ENCODE measurements around the gene GSTM1. TPM values are rescaled to one million over a fixed set of nuclear protein-coding genes. Genes with fewer than 3 reads are reported as not detected.

The GSTM1 gene
- total RNA-seq, 1 donor from 2014 or later: 112 TPM

GRCh38 chr1:109726007-109726406 is 38.4 kb downstream of the GSTM1 start:
- H3K9me3 Mint-ChIP-seq: no peaks in the 10 kb centered on the region
- peaks cover 17% of the 10 kb centered on the region for H3K27me3 Mint-ChIP-seq (ENCODE audit: low read depth)
- no peak overlapping the region for H3K4me3 Mint-ChIP-seq (ENCODE audit: low read depth)
- H3K36me3 Mint-ChIP-seq (ENCODE audit: low read depth): no peaks in the 10 kb centered on the region
- no peaks in the 10 kb centered on the region for H3K4me1 Mint-ChIP-seq (ENCODE audit: low read depth)
- no peak overlapping the region for H3K27ac Mint-ChIP-seq
- intact Hi-C loops (cut with micrococcal nuclease): no loop called here
- no peak for DNase-seq (ENCODE audit: low spot score)

- no peak for DNase-seq (ENCODE audit: low spot score)
- Mint-ChIP-seq H3K4me3 (ENCODE audit: low read depth) (no peak overlapping the region), H3K36me3 (ENCODE audit: low read depth) (no peaks in the 10 kb centered on the region), H3K9me3 (no peaks in the 10 kb centered on the region), H3K27ac (no peak overlapping the region), H3K27me3 (ENCODE audit: low read depth) (peaks cover 14% of the 10 kb centered on the region), H3K4me1 (ENCODE audit: low read depth) (no peaks in the 10 kb centered on the region)
- intact Hi-C loops (cut with micrococcal nuclease): no loop called here
Measured at GRCh38 chr1:109726728-109727373, 39.2 kb downstream of the GSTM1 start.

- Mint-ChIP-seq H3K27me3 (ENCODE audit: low read depth) (peaks cover 15% of the 10 kb centered on the region), H3K9me3 (no peaks in the 10 kb centered on the region), H3K4me1 (ENCODE audit: low read depth) (no peaks in the 10 kb centered on the region), H3K36me3 (ENCODE audit: low read depth) (no peaks in the 10 kb centered on the region), H3K27ac (no peak overlapping the region), H3K4me3 (ENCODE audit: low read depth) (no peak overlapping the region)
- no peak for DNase-seq (ENCODE audit: low spot score)
- intact Hi-C loops (cut with micrococcal nuclease): no loop called here
Measured at GRCh38 chr1:109728870-109729269, 41.3 kb downstream of the GSTM1 start.

DNA sequence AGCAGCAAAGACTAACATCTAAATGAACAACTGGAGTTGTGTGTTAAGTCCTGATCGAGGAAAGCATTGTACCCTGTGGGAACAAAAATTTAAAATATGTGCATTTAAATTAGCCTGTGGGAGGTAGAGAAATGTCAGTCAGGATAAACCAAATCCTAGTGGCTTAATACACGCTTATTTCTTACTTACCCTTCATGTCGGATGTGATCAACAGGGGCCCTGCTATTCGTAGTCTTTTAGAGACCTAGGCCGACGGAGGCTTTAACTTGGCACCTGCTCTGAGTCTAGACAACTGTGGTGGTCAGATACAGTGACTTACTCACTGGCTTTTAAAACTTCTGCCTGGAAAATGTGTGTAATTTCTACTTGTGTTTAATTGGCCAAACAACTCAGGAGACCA is 43.0 kb downstream of the GSTM1 start:
- Mint-ChIP-seq H3K27me3 (ENCODE audit: low read depth) (peaks cover 15% of the 10 kb centered on the region), H3K36me3 (ENCODE audit: low read depth) (no peaks in the 10 kb centered on the region), H3K9me3 (no peaks in the 10 kb centered on the region), H3K4me1 (ENCODE audit: low read depth) (no peaks in the 10 kb centered on the region), H3K4me3 (ENCODE audit: low read depth) (no peak overlapping the region), H3K27ac (no peak overlapping the region)
- intact Hi-C loops (cut with micrococcal nuclease): no loop called here
- no peak for DNase-seq (ENCODE audit: low spot score)

GRCh38 chr1:109732390-109732881 is 44.8 kb downstream of the GSTM1 start:
- DNase-seq (ENCODE audit: low spot score): no peak
- Mint-ChIP-seq H3K4me3 (ENCODE audit: low read depth) (no peak overlapping the region), H3K4me1 (ENCODE audit: low read depth) (no peaks in the 10 kb centered on the region), H3K9me3 (no peaks in the 10 kb centered on the region), H3K27me3 (ENCODE audit: low read depth) (peaks cover 12% of the 10 kb centered on the region), H3K36me3 (ENCODE audit: low read depth) (no peaks in the 10 kb centered on the region), H3K27ac (no peak overlapping the region)
- intact Hi-C loops (cut with micrococcal nuclease): no loop called here

GRCh38 chr1:109733236-109733870 is 45.7 kb downstream of the GSTM1 start:
- no peaks in the 10 kb centered on the region for H3K4me1 Mint-ChIP-seq (ENCODE audit: low read depth)

DNA sequence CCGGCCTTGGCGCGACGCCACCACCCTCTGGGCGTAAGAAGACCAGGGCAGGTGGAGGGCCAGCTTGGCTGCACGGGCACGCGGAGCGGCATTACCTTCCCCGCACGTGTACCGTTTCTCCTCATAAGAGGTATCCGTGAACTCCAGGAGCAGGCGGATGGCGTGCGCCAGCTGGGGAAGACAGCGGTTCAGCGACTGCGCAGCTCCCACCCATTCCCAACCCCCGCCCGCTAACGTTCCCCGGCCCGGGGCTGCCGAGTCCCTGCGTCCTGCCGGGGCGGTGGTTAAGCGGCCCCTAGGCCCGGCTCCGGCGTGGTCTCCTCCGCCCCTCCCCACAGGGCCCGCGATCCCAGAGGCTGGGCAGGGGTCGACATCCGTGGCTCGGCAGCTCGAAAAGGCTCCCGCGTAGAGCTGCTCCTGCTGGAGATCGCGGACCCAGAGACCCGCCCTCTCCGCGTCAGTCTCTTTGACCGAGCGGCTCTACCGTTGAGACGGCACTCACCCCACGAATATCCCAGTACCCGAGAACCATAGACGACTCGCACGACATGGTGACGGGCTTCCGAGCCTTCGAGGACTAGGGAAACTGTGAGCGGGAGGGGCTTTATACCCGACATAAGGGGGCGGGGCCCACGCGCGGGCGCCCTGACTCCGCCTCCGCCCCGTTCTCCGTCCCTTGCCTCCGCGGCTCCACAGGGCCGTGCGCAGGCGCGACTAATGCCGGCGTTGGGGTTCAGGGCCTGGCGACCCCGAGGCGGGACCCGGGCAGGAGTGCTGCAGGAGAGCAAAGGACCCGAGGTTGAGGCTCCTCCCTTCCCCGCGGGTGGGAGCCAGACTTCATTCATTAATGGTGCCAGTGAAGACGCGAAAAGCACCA is 52.4 kb downstream of the GSTM1 start:
- intact Hi-C loops (cut with micrococcal nuclease): loop anchor here (2.0 kb wide), 1 partner anchor 53 kb away; the partner anchor contains the start of gene GSTM1
- Mint-ChIP-seq H3K9me3 (no peaks in the 10 kb centered on the region), H3K27ac (peak overlapping the region; percentile 46), H3K4me3 (ENCODE audit: low read depth) (peak overlapping the region; percentile 79), H3K36me3 (ENCODE audit: low read depth) (no peaks in the 10 kb centered on the region), H3K27me3 (ENCODE audit: low read depth) (peaks cover 19% of the 10 kb centered on the region), H3K4me1 (ENCODE audit: low read depth) (peaks cover 8% of the 10 kb centered on the region)
- DNase-seq (ENCODE audit: low spot score): peak; percentile 79

More at GRCh38 chr1:109733236-109733870, 45.7 kb downstream of the GSTM1 start:
- Mint-ChIP-seq H3K9me3 (no peaks in the 10 kb centered on the region), H3K4me3 (ENCODE audit: low read depth) (no peak overlapping the region), H3K27ac (no peak overlapping the region), H3K27me3 (ENCODE audit: low read depth) (peaks cover 12% of the 10 kb centered on the region), H3K36me3 (ENCODE audit: low read depth) (no peaks in the 10 kb centered on the region)
- DNase-seq (ENCODE audit: low spot score): no peak
- intact Hi-C loops (cut with micrococcal nuclease): no loop called here

DNA sequence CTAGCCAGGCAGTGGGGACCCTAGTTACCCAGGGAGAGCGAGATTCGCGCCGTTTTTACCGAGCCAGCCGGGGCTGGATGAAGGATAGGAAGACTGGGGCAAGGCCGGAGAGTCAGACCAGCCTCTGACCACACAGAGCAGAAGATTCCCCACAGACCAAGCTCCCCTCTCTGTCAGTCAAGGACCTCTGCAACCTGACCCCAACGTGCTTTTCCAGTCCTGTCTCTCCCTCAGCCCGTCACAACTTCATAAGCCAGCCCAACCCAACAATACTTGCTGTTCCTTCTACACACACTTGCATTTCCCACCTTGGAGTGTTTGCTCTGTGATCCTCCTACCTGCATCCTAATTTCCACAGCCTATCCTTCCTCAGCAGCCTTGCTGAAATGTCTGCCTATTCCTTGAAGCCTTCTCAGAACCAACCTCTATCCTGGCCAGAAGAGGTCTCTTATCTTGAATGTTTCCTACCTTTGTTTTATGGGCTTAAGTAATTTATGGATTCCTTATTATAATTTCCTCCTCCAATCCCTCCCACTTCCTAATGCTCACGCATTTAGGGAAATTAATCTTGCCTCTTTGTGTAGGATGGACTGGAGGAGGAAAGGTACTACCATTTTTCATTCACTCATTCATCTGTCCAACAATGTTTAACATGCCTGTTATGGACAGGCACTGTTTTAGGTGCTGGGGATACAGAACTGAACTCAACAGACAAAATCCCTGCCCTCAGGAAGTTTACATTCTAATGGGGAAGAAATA is 53.2 kb downstream of the GSTM1 start, which contains the start of gene GSTM3:
TSS of gene GSTM3 (minus strand) at position 424 of the 759 bp plus-strand sequence. CDS start 751 bp downstream, outside the sequence.
- H3K36me3 Mint-ChIP-seq (ENCODE audit: low read depth): no peaks in the 10 kb centered on the region
- H3K27ac Mint-ChIP-seq: peak within 1 kb of the TSS; percentile 46
- intact Hi-C loops (cut with micrococcal nuclease): loop anchor here (2.0 kb wide), 1 partner anchor 54 kb away; the partner anchor contains the start of gene GSTM1
- peaks cover 22% of the 10 kb centered on the region for H3K27me3 Mint-ChIP-seq (ENCODE audit: low read depth)
- peaks cover 8% of the 10 kb centered on the region for H3K4me1 Mint-ChIP-seq (ENCODE audit: low read depth)
- H3K9me3 Mint-ChIP-seq: no peaks in the 10 kb centered on the region
- H3K4me3 Mint-ChIP-seq (ENCODE audit: low read depth): peak within 1 kb of the TSS; percentile 79
- DNase-seq (ENCODE audit: low spot score): no peak

Other genes with a start within 250 kb of the GSTM1 start
- gene SYPL2, start 221.3 kb upstream of the GSTM1 start, total RNA-seq: 0.11 TPM in 1 of 2 replicates, not detected in the other
- gene ATXN7L2, start 203.9 kb upstream of the GSTM1 start, total RNA-seq: 11.9 and 12.9 TPM in 2 replicates
- 11.1 and 13.6 TPM in 2 replicates for gene CYB561D1, start 193.7 kb upstream of the GSTM1 start, total RNA-seq
- gene AMIGO1, start 178.1 kb upstream of the GSTM1 start, total RNA-seq: 0.66 and 0.92 TPM in 2 replicates
- 0.43 TPM in 1 of 2 replicates, not detected in the other for gene GPR61, start 147.9 kb upstream of the GSTM1 start, total RNA-seq
- gene GNAI3, start 139.2 kb upstream of the GSTM1 start, total RNA-seq: 8.9 and 9.4 TPM in 2 replicates
- gene GNAT2, start 68.2 kb upstream of the GSTM1 start, total RNA-seq: 0.18 TPM in 1 of 2 replicates, not detected in the other
- gene AMPD2, start 68.0 kb upstream of the GSTM1 start, total RNA-seq: 77.5 and 78.4 TPM in 2 replicates
- 13.6 and 13.9 TPM in 2 replicates for gene GSTM4, start 31.7 kb upstream of the GSTM1 start, total RNA-seq
- gene GSTM2, start 19.8 kb upstream of the GSTM1 start, total RNA-seq: 30.1 and 32.3 TPM in 2 replicates
- gene GSTM5, start 24.4 kb downstream of the GSTM1 start, total RNA-seq: 0.09 and 0.46 TPM in 2 replicates
- gene GSTM3, start 53.2 kb downstream of the GSTM1 start, total RNA-seq: 11.2 and 13.6 TPM in 2 replicates
- not detected in 2 replicates for gene EPS8L3, start 76.1 kb downstream of the GSTM1 start, total RNA-seq
- gene CSF1, start 223.0 kb downstream of the GSTM1 start, total RNA-seq: 251 and 252 TPM in 2 replicates